Skeletal muscle tissue (tissue), 4 donors: Measurements from ENCODE around the gene LRP2BP. TPM values are rescaled to one million over a fixed set of nuclear protein-coding genes. Genes with fewer than 3 reads are reported as not detected.

Experiments used
- H3K27ac ChIP-seq: one replicate; pipeline ENCODE4 v1.7.0; 2013; ENCODE audit warnings: mild to moderate bottlenecking, low read depth, low read length, inconsistent platforms
- H3K27me3 ChIP-seq, 3 donors: one replicate each; pipeline ENCODE4 v1.7.0; 2013; ENCODE audit warnings: low read length in 3 of 3; ENCODE audit not compliant: control insufficient read depth in 3 of 3, insufficient read depth in 3 of 3
- H3K36me3 ChIP-seq, 3 donors: one replicate each; pipeline ENCODE4 v1.7.0; 2013; ENCODE audit warnings: low read length in 3 of 3; ENCODE audit not compliant: control insufficient read depth in 3 of 3, insufficient read depth in 3 of 3
- H3K4me1 ChIP-seq, 3 donors: one replicate each; pipeline ENCODE4 v1.7.0; 2013; ENCODE audit warnings: low read length in 3 of 3, mild to moderate bottlenecking in 3 of 3; ENCODE audit not compliant: control insufficient read depth in 3 of 3, insufficient read depth in 3 of 3
- H3K4me3 ChIP-seq, 3 donors: one replicate each; pipeline ENCODE4 v1.7.0; 2013; ENCODE audit warnings: low read length in 3 of 3
- H3K9ac ChIP-seq, 3 donors: one replicate each; pipeline ENCODE4 v1.7.0; 2013; ENCODE audit warnings: low read length in 3 of 3, mild to moderate bottlenecking in 3 of 3, moderate library complexity in 2 of 3, low read depth in 1 of 3
- H3K9me3 ChIP-seq, 3 donors: one replicate each; pipeline ENCODE4 v1.7.0; 2013; ENCODE audit warnings: low read length in 3 of 3; ENCODE audit not compliant: control insufficient read depth in 3 of 3
- total RNA-seq: library from RNA; depleted of rRNA; stranded (reverse); fragments of >200 nt; gene quantifications from one replicate; pipeline ENCODE4 v1.2.3, GENCODE V29; 2014
- donor health status: Osteomylitis.

Gene LRP2BP
- total RNA-seq, 1 donor from 2014 or later, result 4.7 TPM

GRCh38 chr4:185382754-185383153, 13.0 kb downstream of the LRP2BP start:
- Histone ChIP-seq H3K4me1 (peaks cover 2 to 4% (median 2%) of the 10 kb centered on the region in 3 donors), H3K4me3 (no peak overlapping the region), H3K27me3 (no peaks in the 10 kb centered on the region), H3K27ac (no peak overlapping the region), H3K36me3 (peaks cover 0 to 4% (median 0%) of the 10 kb centered on the region in 3 donors), H3K9me3 (no peaks in the 10 kb centered on the region), H3K9ac (no peak overlapping the region)

- H3K36me3 ChIP-seq, result no peaks in the 10 kb centered on the region
- peaks cover 2 to 4% (median 2%) of the 10 kb centered on the region in 3 donors for H3K4me1 ChIP-seq
- H3K9me3 ChIP-seq, result no peaks in the 10 kb centered on the region
- no peak overlapping the region for H3K9ac ChIP-seq
- H3K4me3 ChIP-seq, result no peak overlapping the region
- H3K27ac ChIP-seq, result no peak overlapping the region
- no peaks in the 10 kb centered on the region for H3K27me3 ChIP-seq
Observed at GRCh38 chr4:185381288-185382196, 14.2 kb downstream of the LRP2BP start.

- no peak overlapping the region for H3K27ac ChIP-seq
- H3K27me3 ChIP-seq, result no peaks in the 10 kb centered on the region
- H3K9ac ChIP-seq, result no peak overlapping the region
- H3K4me3 ChIP-seq, result no peak overlapping the region
- H3K36me3 ChIP-seq, result no peaks in the 10 kb centered on the region
- no peaks in the 10 kb centered on the region for H3K9me3 ChIP-seq
- peaks cover under 1 to 4% (median 1%) of the 10 kb centered on the region in 3 donors for H3K4me1 ChIP-seq
Observed at GRCh38 chr4:185380320-185380719, 15.4 kb downstream of the LRP2BP start.

- Histone ChIP-seq H3K27ac (no peak overlapping the region), H3K4me1 (no peaks in the 10 kb centered on the region), H3K36me3 (no peaks in the 10 kb centered on the region), H3K27me3 (no peaks in the 10 kb centered on the region), H3K4me3 (no peak overlapping the region), H3K9me3 (no peaks in the 10 kb centered on the region), H3K9ac (no peak overlapping the region)
Observed at GRCh38 chr4:185379326-185380295, 16.1 kb downstream of the LRP2BP start.

- no peaks in the 10 kb centered on the region for H3K9me3 ChIP-seq
- H3K4me3 ChIP-seq, result no peak overlapping the region
- no peaks in the 10 kb centered on the region for H3K27me3 ChIP-seq
- no peak overlapping the region for H3K9ac ChIP-seq
- H3K27ac ChIP-seq, result no peak overlapping the region
- H3K4me1 ChIP-seq, result no peaks in the 10 kb centered on the region
- H3K36me3 ChIP-seq, result peaks cover 0 to 2% (median under 1%) of the 10 kb centered on the region in 3 donors
Observed at GRCh38 chr4:185378264-185378663, 17.5 kb downstream of the LRP2BP start.

GRCh38 chr4:185374573-185374972, 21.2 kb downstream of the LRP2BP start:
- Histone ChIP-seq H3K36me3 (peaks cover 8 to 19% (median 9%) of the 10 kb centered on the region in 3 donors), H3K9me3 (no peaks in the 10 kb centered on the region), H3K4me1 (no peaks in the 10 kb centered on the region), H3K27me3 (no peaks in the 10 kb centered on the region), H3K9ac (no peak overlapping the region), H3K4me3 (no peak overlapping the region), H3K27ac (no peak overlapping the region)

GRCh38 chr4:185374027-185374426, 21.7 kb downstream of the LRP2BP start:
- Histone ChIP-seq H3K36me3 (peaks cover 8 to 19% (median 9%) of the 10 kb centered on the region in 3 donors), H3K9ac (no peak overlapping the region), H3K9me3 (no peaks in the 10 kb centered on the region), H3K4me3 (no peak overlapping the region), H3K27ac (no peak overlapping the region), H3K27me3 (no peaks in the 10 kb centered on the region), H3K4me1 (no peaks in the 10 kb centered on the region)

- H3K4me3 ChIP-seq, result no peak overlapping the region
- no peaks in the 10 kb centered on the region for H3K9me3 ChIP-seq
- no peaks in the 10 kb centered on the region for H3K4me1 ChIP-seq
- H3K9ac ChIP-seq, result no peak overlapping the region
- H3K27me3 ChIP-seq, result no peaks in the 10 kb centered on the region
- no peak overlapping the region for H3K27ac ChIP-seq
- peaks cover 9 to 19% (median 11%) of the 10 kb centered on the region in 3 donors for H3K36me3 ChIP-seq
Observed at GRCh38 chr4:185371702-185372101, 24.0 kb downstream of the LRP2BP start.

- Histone ChIP-seq H3K4me1 (no peaks in the 10 kb centered on the region), H3K36me3 (peaks cover 9 to 19% (median 11%) of the 10 kb centered on the region in 3 donors), H3K9ac (no peak overlapping the region), H3K9me3 (no peaks in the 10 kb centered on the region), H3K27me3 (no peaks in the 10 kb centered on the region), H3K27ac (no peak overlapping the region), H3K4me3 (no peak overlapping the region)
Observed at GRCh38 chr4:185370268-185370949, 25.3 kb downstream of the LRP2BP start.
